Rectal smooth muscle tissue (tissue), 1 donor: ENCODE measurements around the gene ACTMAP.

ENCODE experiments used
- H3K27ac ChIP-seq: one replicate; pipeline ENCODE4 v1.7.0; 2013; ENCODE audit warnings: low read depth, low read length, inconsistent platforms
- H3K27me3 ChIP-seq: one replicate; pipeline ENCODE4 v1.7.0; 2013; ENCODE audit warnings: low read length; ENCODE audit not compliant: control insufficient read depth, insufficient read depth
- H3K36me3 ChIP-seq: one replicate; pipeline ENCODE4 v1.7.0; 2013; ENCODE audit warnings: low read length; ENCODE audit not compliant: control insufficient read depth, insufficient read depth
- H3K4me1 ChIP-seq: one replicate; pipeline ENCODE4 v1.7.0; 2013; ENCODE audit warnings: low read length; ENCODE audit not compliant: control insufficient read depth, insufficient read depth
- H3K4me3 ChIP-seq: one replicate; pipeline ENCODE4 v1.7.0; 2013; ENCODE audit warnings: low read length
- H3K9ac ChIP-seq: one replicate; pipeline ENCODE4 v1.7.0; 2013; ENCODE audit warnings: low read length

Gene ACTMAP

DNA sequence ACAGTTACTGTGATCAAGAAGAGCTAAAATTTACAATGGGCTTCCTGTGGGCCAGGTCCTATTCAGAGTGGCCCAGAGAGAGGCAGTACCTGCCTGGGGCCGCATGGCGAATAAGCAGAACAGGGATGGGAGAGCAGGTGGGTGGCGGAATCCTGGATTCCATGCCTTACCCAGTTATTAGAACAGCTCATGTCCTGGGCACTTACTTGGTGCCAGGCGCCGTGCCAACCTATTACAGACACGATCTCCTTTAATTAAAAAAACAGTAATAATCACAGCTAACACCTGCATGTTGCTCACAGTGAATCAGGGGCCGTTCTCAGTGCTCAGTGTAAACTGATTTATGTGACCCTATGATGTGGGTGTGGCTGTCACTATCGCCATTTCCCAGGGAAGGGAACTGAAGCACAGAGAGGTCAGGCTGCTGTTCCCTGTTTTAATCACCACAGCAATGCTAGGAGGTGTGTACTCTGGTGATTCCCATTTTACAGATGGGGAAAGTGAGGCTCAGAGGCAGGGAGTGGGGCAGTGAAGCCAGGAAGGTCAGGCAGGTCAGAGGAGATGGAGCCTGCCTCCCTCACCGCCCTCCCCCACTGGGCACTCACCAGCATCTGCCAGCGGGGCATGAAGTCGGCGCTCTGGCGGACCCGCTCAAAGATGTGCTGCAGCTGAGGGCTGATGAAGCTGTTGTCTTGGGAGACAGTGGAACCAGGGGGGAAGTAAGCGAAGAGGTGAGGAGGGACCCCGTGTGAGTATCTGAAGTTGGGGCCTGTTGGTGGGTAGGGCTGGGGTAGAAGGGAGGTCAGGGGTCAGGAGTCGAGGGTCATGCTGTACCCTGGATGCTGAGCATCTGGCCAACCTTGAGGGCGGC is 45.6 kb downstream of the ACTMAP start:
- Histone ChIP-seq H3K27me3 (no peaks in the 10 kb centered on the region), H3K4me1 (peaks cover 10% of the 10 kb centered on the region), H3K9ac (no peak overlapping the region), H3K4me3 (no peak overlapping the region), H3K36me3 (peaks cover 33% of the 10 kb centered on the region), H3K27ac (no peak overlapping the region)

DNA sequence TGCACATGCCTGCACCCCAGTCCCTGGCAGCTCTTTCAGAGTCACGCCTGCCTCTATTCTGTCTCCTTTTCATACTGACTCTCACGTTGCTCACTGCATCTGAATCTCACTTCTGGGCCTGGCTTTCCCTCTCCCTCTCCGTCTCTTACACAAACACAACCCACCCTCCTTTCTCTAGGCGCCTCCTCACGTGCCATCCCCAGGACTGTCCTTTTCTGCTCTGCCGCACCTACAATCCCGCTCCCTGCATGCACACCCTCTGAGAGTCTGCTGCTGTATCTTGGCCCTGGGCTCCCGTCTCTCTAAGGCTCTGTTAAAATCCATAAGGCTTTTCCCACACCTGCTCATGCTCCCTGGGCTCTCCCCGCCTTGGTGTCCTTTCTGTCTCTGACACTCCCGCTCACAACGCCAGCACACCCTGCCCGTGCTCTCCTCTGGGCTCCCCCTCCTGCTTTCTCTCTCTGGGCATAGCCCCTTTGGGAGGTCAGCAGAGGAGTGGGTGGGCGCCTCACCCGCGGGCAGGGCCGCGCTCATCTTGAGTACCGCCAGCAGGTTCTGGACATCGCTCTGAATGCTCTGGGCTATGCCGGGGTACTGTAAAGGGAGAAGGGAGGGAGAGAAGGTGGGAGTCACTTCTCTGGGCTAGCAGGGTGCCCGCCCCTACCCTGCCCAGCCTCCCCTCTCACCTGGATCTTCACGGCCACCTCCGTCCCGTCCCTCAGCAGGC is 47.1 kb downstream of the ACTMAP start:
- Histone ChIP-seq H3K27ac (peak overlapping the region; percentile 78), H3K9ac (no peak overlapping the region), H3K36me3 (peaks cover 30% of the 10 kb centered on the region), H3K4me1 (peaks cover 10% of the 10 kb centered on the region), H3K4me3 (no peak overlapping the region), H3K27me3 (no peaks in the 10 kb centered on the region)

DNA sequence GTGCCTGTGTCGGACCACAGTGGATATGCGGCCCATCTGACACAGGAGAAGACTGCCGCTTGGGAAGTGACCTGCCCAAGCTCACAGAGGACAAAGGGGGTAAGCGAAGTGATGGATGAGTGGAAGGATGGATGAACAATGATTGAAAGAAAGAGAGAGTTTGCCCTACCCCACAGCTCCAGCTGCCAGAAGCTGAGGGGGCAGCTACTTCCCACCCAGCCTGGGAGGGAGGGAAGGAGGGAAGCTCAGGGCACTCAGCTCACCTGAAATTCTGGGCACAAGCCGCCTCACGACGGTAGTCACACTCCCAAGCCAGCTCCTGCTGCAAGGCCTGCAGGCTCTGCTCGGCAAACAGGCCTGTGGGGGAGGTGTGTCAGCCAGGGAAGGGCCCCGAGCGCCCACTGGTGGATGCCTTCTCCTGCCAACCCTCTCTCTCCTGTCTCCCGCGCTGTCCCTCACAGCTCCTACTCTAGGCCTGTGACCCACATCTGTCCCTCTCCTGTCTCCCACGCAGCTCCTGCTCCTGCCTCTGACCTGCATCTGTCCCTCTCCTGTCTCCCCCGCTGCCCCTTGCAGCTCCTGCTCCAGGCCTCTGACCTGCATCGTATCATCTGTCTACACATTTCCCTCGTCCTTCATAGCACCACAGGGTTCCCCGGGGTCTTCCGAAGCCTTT is 47.8 kb downstream of the ACTMAP start:
- Histone ChIP-seq H3K27ac (peak overlapping the region; percentile 78), H3K4me3 (no peak overlapping the region), H3K4me1 (peaks cover 10% of the 10 kb centered on the region), H3K27me3 (no peaks in the 10 kb centered on the region), H3K36me3 (peaks cover 30% of the 10 kb centered on the region), H3K9ac (no peak overlapping the region)

DNA sequence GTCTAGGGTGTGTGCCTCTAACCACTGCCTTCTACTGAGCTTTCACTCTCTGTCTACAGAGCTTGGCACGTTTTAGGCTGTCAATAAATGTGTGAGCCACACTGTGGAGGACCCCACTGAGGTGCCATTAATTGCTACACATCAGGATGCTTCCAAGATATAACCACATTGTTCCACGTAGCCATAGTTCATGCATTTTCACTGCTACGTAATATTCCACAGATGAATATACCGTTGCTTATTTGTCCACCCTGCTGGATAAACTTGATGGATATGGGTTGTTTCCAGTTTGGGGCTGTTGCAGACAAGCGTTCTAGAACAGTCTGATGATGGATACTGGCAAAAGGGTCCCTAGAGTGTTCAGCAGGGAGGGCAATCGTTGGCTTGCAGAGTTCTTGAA is 48.5 kb downstream of the ACTMAP start:
- H3K4me3 ChIP-seq: no peak overlapping the region
- no peak overlapping the region for H3K9ac ChIP-seq
- no peaks in the 10 kb centered on the region for H3K27me3 ChIP-seq
- peak overlapping the region; percentile 78 for H3K27ac ChIP-seq
- H3K36me3 ChIP-seq: peaks cover 30% of the 10 kb centered on the region
- peaks cover 10% of the 10 kb centered on the region for H3K4me1 ChIP-seq

DNA sequence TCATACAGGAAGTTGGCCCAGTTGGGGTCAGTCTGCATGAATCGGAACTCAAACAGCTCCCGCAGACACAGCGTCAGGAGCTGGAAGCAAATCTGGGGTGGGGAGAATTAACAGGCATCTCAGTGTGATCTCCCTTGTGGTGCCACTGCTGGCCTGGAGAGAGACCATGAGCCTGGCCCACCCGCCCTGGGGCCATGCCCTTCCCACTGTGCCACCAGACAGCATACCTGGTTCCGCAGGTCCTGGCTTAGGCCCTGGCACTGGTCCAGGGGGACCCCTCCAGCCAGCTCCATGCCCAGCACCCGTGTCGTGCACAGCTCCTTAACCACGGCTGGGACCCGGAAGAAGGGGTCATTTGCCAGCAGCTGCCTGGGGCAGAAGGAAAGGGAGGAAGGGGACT is 50.2 kb downstream of the ACTMAP start:
- Histone ChIP-seq H3K27me3 (no peaks in the 10 kb centered on the region), H3K4me3 (no peak overlapping the region), H3K4me1 (peaks cover 10% of the 10 kb centered on the region), H3K27ac (no peak overlapping the region), H3K36me3 (peaks cover 33% of the 10 kb centered on the region), H3K9ac (no peak overlapping the region)

DNA sequence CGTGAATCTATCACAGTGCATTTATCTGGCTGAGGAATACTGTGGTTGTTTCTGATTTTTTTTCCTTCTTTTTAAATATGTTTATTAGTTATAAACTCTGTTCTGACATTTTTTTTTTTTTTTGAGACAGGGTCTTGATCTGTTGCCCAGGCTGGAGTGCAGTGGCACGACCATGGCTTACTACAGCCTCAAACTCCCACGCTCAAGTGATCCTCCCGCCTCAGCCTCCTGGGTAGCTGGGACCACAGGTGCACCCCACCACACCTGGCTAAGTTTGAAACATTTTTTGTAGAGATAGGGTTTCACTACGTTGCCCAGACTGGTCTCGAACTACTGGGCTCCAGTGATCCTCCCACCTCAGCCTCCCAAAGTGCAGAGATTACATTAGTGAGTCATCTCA is 53.3 kb downstream of the ACTMAP start:
- H3K4me3 ChIP-seq: no peak overlapping the region
- H3K4me1 ChIP-seq: no peaks in the 10 kb centered on the region
- H3K27ac ChIP-seq: no peak overlapping the region
- H3K9ac ChIP-seq: no peak overlapping the region
- H3K36me3 ChIP-seq: peaks cover 19% of the 10 kb centered on the region
- H3K27me3 ChIP-seq: no peaks in the 10 kb centered on the region

DNA sequence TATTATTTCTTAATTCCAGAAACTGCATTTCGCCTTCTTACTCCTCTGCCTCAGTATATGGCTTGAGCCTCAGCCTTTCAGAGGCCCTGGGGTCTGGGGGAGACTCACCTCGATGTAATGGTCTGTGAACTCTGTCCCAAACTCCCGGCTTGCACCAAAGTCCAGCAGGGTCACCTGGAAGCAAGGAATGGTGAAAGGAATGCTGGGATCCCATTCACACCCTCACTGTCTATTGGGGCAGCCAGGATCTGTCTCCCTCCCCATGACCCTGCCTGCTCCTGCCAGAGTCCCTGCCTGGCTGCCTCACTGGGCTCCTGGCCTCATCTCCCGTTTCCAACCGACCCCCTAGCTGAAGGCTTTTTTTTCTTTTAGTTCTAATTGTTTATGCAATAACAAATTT is 54.4 kb downstream of the ACTMAP start:
- Histone ChIP-seq H3K27ac (no peak overlapping the region), H3K36me3 (peaks cover 13% of the 10 kb centered on the region), H3K4me3 (no peak overlapping the region), H3K27me3 (no peaks in the 10 kb centered on the region), H3K4me1 (peaks cover 6% of the 10 kb centered on the region), H3K9ac (no peak overlapping the region)

DNA sequence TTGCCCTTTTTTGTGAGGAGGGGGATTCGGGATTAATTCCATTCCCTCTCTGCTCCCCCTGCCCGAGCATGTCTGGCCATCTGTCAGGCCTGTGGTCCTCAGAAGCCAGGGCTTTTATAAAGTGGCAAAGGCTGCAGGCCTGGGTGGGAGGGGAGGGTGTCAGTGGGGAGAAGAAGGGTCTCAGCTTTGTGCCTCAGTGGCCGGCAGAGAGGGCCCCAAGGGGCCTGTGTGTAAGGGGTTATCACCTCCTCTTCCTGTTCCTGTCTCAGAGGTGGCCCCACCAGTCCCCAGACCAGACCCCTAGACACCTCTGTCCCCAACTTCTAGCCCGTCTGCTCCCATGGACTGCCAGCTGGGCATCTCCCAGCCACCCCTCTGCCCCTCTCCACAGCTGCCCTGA is 56.4 kb downstream of the ACTMAP start:
- Histone ChIP-seq H3K27me3 (no peaks in the 10 kb centered on the region), H3K4me3 (no peak overlapping the region), H3K36me3 (peaks cover 10% of the 10 kb centered on the region), H3K4me1 (peaks cover 12% of the 10 kb centered on the region), H3K9ac (no peak overlapping the region), H3K27ac (no peak overlapping the region)

DNA sequence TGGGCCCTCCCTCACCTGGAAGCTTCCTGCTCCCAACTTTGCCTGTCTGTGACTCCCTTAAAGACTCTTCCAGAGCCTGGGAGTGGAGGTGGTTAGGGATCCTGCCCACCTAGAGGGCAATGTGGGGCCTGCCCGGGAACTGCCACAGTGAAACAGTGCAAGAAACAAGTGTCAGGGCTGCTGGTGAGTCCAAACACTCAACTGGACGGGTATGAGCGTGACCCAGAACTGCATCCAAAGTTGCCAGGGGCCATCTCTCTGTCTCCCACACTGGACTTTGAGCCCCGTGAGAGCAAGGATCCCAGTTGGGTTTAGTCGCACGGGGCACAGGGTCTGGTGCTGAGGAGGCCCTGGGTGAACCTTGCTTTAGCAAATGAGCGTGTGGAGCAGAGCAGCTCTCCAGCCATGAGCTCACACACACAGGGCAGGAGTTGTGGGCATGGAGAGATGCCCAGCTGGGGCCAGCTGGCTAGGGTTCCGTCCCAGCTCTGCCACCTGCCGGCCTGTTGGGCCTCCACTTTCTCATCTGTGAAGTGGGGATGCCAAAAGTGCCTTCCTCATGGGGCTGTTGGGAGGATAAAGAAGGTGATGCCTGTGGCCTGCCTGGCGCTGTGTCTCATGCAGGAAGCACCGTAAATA is 57.0 kb downstream of the ACTMAP start:
- Histone ChIP-seq H3K4me1 (peaks cover 17% of the 10 kb centered on the region), H3K36me3 (peaks cover 10% of the 10 kb centered on the region), H3K9ac (no peak overlapping the region), H3K27me3 (no peaks in the 10 kb centered on the region), H3K4me3 (no peak overlapping the region), H3K27ac (no peak overlapping the region)

DNA sequence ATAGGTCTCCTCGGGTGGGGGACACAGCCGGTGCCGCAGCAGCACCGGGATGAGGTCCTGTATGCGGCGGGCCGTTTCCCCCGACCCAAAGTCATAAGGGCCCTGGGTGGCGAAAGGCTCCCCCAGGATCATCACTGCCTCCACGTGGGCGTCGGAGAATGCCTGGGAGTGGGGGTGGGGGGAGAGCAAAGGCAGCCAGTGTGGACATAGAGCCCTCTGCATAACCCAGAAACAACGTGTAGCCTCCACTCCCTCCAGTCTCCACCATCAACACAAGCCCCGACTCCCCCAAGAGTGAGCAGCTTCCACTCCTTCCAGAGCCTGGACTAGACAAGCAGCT is 58.1 kb downstream of the ACTMAP start:
- H3K27me3 ChIP-seq: no peaks in the 10 kb centered on the region
- H3K27ac ChIP-seq: no peak overlapping the region
- H3K4me1 ChIP-seq: peaks cover 17% of the 10 kb centered on the region
- H3K9ac ChIP-seq: no peak overlapping the region
- no peak overlapping the region for H3K4me3 ChIP-seq
- peaks cover 10% of the 10 kb centered on the region for H3K36me3 ChIP-seq

DNA sequence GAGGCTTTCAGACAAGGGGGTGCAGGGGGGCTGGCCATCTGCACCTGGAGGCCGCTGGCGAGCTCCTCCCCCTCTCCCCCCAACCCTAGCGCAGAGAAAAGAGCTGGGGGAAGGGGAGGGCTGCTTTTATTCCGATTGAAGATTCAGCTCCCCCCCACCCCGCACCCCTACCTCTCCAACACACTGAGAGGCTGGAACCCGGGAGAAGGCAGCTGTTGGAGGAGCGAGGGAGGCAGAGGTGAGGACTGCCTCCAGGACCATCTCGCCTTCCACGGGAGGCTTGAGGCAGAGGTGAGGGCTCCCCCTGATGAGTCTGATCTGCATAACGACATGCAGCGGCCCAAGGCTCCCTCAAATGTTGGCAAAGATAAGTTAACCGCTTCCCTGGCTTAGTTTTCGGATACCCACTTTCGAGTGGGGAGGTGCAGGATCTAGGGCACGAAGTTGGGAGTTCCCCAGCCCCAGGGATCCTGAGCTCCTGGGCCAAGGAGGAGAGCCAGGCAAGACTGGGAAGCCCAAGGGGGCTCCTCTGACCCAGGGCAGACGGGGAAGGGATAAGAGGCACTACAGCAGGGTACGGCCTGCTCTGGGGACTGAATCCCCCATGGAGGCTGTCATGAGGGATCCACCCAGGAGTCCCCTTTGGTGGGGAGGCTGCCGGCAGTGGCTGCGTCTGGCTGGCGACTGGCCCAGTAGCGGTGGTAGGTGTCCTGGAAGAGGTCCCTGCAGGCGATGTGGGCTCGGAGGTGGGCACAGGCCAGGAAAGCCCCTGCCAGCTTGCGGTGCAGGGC is 58.7 kb downstream of the ACTMAP start:
- Histone ChIP-seq H3K27ac (peak overlapping the region; percentile 82), H3K9ac (peak overlapping the region; percentile 5), H3K4me3 (peak overlapping the region; percentile 68)

More for the DNA sequence above, 58.7 kb downstream of the ACTMAP start:
- Histone ChIP-seq H3K36me3 (peaks cover 10% of the 10 kb centered on the region), H3K4me1 (peaks cover 17% of the 10 kb centered on the region), H3K27me3 (no peaks in the 10 kb centered on the region)
